GM19438 (cell line): Measurements from ENCODE around the gene MTR.
"Not testable (repeated sequence)": the region's sequence is repeated elsewhere in the genome, so short reads cannot be mapped to it uniquely, and the experiment has no call there.

Source experiments
- ATAC-seq: cut with Tn5 transposase; IDR thresholded peaks from one replicate; pipeline ENCODE4 v1.9.1; 2021; ENCODE audit warnings: low read depth; ENCODE audit not compliant: unreplicated experiment

MTR gene

DNA sequence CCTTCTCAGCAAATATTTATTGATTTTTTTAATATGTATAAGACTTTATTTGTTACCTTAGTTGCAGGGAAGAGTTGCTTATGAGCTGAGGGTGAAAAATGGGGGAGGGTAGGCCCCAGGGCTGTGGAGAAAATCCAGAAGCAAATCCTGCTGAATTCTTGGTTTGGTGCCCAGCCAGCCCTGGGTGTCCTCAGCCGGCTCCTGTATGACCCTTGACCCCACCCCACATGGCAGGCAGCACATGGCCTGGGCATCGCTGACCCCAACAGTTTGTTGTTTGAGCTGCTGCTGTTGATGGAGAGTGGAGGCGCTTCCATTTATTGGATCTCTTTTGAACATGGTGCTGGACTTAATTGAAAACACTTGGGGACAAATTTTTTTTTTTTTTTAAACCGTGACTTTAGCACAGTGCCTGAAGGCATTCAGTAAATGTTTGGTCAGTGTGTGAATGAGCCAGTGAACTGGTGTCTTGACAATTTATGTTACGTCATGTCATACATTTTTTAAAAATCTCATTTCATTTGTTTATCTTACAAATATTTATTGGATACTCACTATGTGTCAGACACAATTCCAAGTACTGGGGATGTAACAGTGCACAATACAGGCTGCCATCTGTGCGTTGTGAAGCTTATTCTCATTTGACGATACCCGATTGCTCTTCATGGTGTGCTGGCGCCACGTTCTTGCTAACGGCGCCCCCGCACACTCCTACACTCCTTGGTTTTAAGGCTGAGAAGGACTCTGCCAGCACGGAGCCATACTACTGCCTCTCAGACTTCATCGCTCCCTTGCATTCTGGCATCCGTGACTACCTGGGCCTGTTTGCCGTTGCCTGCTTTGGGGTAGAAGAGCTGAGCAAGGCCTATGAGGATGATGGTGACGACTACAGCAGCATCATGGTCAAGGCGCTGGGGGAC lies 98.8 kb downstream of the MTR start:
- no peak for ATAC-seq

- ATAC-seq, result no peak
Measured at GRCh38 chr1:236895665-236896387, 100.7 kb downstream of the MTR start.

DNA sequence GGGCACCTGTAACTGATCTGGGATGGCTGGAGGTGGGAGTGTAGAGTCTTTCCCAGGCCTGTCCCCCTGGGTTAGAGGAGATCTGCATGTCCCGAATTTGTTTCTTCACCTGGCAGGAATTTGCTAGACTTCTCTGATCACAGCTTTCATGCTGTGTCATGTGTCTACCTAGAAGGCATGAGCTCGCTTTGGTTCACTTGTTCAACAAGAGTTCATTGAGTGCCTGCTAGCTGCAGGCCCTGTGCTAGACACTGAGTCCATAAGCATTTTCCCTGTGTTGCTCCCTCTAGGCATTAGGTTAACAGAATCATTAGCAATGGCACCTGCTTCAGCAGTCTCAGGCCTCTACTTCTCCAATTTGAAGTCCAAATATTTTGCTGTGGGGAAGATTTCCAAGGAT lies 101.6 kb downstream of the MTR start:
- no peak for ATAC-seq

- no peak for ATAC-seq
Measured at GRCh38 chr1:236904892-236905741, 110.0 kb downstream of the MTR start.

GRCh38 chr1:236907205-236907604 lies 112.1 kb downstream of the MTR start:
- no peak for ATAC-seq

GRCh38 chr1:236908669-236909068 lies 113.6 kb downstream of the MTR start:
- ATAC-seq, result no peak

- ATAC-seq, result not testable (repeated sequence)
Measured at GRCh38 chr1:236911047-236911446, 116.0 kb downstream of the MTR start.

DNA sequence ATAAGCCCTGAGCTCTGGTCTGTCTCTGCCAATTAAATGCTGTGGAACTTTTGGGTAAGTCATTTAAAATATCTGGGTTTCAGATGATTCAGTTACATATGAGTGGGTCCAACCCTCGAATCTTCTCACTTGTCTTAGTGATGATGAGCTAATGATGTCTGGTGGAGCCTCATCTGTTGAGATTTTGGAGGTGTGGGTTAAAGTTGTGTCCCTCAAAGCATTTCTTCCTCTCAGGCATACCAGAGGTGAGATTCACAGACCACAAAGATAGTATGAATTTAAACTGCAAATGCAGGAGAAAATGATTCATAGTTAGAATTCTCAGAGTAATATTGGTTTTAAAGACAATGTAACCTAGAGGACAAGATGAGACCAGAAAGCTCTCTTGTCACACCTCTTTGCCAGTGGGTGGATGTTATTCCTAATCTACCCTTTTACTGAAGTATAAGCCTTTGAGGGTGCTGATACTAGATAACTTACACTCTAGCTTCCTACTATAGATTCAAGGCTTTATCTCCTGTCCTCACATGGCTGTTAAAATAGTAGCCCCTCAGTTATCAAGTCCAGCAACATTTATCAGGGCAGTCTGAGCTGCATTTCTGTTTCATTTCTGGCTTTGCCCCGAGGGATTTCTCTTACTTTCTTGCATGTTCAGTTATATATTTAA lies 118.4 kb downstream of the MTR start:
- no peak for ATAC-seq

- ATAC-seq, result no peak
Measured at GRCh38 chr1:236914375-236914774, 119.3 kb downstream of the MTR start.

DNA sequence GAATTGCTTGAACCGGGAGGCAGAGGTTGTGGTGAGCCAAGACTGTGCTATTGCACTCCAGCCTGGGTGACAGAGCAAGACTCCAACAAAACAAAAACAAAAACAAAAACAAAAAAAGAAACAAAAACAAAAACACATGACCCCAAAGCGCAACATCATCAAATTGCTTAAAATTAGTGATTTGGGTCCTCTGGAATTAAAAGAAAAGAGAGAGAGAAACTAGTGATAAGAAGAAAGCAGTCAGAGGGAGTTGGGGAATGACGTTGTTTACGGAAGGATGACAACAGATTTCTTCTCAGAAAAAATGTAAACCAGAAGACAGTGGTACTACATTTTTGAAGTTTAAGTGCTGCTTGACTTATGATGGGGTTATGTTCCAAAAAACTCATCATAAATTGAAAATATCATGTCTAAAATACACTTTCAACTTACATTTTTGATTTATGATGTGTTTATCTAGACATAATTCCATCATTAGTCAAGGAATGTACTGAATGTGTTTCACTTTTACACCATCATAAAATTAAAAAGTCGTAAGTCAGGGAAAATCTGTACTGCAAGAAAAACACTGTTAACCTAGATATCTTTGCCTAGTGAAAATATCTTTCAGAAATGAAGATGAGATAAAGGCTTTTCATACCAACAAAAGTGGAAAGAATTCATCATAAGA lies 121.2 kb downstream of the MTR start:
- ATAC-seq, result no peak

GRCh38 chr1:236917448-236917847 lies 122.4 kb downstream of the MTR start:
- ATAC-seq, result no peak

DNA sequence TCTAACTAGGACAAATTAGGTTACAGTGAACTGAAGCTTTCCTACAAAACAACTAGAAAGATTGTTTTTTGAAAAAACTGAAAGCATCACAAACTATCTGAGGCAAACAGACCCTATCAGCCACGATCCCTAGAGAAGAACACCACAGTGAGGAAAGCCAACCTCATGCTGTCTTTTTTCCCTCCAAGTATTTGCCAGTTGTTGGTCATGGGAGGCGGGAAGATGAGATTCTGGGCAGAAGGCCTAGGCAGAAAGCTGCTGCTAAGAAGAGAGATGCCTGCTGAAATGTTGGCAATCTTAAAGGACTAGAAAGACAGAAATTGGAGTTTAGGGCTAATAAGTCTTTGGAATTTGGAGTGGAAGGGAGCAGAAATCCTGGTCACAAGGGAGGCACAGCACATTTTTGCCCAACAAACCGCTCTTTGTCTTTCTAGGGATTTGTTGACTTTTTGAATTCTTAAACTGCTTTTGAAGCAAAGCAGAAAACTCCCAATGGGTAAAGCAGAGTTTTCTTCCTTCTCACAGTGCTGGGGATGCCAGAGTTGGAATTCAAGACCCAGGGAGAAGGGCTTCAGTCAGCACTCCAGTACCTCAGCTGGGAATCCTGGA lies 125.3 kb downstream of the MTR start:
- no peak for ATAC-seq

DNA sequence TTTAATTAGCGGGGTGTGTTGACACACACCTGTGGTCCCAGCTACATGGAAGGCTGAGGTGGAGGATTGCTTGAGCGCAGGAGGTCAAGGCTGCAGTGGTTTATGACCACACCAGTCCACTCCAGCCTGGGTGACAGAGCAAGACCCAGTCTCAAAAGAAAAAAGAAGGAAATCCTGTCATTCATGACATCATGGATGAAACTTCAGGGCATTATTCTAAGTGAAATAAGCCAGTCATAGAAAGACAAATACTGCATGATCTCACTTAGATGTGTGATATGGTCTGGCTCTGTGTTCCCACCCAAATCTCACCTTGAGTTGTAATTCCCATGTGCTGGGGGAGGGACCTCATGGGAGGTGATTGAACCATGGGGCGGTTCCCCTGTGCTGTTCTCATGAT lies 126.5 kb downstream of the MTR start:
- ATAC-seq, result no peak

DNA sequence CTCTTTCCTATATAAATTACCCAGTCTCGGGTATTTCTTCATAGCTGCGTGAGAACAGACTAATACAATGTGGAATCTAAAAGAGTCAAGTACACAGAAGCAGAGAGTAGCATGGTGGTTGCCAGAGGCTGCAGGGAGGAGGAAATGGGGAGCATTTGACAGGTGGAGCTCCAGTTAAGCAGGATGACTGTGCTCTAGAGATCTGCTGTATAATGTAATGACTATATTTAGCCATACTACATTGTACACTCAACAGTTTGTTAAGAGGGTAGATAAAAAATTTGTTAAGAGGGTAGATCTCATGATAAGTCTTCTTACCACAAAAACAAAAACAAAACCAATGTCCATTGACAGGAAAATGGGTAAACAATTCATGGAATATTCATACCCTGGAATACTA lies 127.1 kb downstream of the MTR start:
- no peak for ATAC-seq

DNA sequence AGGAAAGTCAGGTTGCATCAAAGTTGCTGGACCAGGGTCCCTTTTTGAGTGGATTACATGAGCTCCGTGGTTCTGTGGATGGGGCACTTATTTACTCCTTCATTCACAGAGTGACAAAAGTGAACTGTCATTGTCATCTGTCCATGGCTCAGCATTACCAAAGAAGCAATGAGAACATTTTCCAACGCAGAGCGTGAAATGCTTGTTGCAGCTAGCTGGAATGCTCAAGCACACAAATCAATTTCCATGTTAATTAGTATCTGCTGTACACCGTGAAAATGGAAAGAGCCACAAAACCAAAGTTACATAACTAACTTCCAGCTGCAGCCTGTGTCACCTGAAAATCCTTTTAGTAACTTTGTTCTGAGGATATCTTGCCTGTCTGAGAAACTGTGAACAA lies 130.3 kb downstream of the MTR start:
- no peak for ATAC-seq

DNA sequence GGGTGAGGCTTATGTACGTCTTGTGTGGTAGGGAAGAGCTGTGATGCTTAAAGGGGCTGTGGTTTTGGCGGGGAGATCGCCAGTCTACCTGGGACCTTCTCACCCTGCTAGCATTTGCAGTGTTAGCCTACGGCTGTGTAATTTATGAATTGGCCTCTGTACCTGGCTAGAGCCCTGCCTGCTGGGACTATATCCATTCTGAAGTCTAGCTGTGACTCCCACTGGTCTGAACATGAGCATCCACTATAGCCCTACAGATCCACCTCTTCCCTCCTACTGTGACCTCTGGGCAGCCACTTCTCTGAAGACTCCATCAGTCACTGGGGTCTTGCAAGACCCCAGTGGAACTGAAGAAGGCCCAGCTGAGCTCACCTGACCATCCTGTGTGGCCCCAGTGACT lies 135.4 kb downstream of the MTR start:
- ATAC-seq, result no peak

DNA sequence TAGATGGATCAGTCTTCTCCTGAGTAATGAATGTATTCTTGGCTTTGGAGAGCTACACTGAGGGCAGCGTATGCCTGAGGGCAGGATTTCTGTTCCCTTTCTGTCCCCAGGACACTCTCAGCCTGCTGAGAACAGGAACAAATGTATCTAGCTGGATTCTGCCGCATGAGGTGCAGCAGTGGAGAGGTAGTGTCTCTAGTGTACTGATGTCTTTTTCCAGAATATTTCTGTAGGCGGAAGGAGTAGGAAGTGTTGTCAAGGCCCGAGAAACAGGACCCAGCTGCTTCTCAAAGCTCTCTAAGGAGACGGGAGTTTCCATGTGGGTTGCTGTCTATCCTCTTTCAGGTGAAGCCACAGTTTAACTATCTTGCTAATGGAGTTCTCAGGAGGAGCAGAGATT lies 143.7 kb downstream of the MTR start:
- ATAC-seq, result no peak

GRCh38 chr1:236942431-236942830 lies 147.3 kb downstream of the MTR start:
- ATAC-seq, result no peak

- ATAC-seq, result no peak
Measured at GRCh38 chr1:236944556-236944955, 149.5 kb downstream of the MTR start.

- ATAC-seq, result no peak
Measured at GRCh38 chr1:236945002-236945401, 149.9 kb downstream of the MTR start.
